ENCODE measurements around the gene XPNPEP1.
A peak's percentile ranks its signal among the peaks of the same experiment; 100 is the strongest.

XPNPEP1 gene

DNA sequence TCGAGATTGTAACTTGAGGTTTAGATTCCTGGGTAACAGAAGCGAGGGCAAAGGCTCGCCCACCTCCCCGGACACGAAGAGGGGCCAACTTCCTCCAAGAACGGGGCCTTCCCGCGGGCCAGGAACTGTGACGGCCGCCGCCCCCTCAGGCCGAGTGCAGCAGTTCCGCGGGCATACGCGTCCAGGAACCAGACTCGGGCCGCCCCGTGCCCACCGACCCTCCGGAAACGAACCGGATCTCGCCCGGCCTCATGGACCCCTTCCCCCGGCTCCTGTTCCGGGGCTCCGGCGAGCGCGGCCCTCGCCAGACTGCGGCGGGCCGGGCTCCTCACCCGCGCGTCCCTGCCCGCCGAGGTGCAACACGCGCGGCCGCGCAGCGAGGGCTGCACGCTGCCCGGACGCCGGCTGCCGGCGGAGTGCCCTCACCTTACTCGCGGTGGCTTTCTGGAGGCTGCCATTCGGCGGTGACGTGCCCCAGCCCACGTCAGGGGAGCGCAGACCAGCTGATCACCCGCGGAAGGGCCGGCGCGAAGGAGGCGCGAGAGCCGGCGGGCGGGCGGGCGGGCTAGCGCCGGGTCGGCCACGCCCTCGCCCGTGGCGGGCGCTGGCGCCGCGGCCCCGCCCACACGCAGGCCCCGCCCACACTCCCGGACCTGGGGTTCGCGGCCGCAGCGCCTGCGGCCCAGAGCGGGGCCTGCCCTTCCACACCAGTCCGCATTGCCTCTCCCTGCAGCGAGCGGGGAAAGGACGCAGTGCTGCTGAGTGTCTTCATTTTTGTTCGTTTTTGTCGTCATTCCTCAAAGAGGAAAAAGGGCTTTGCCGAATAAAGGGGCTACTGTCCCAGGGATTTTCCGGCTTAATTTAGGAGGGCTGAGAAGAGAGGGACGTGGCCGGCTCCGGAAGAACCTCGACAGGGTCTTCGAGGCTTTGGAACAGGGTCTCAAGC, at the start of gene XPNPEP1:
Gene XPNPEP1, minus strand, starts transcription at position 536 of the 946 bp plus-strand sequence. Its CDS starts 78 bp downstream, at position 458.
- DNase-seq (ENCODE audit: low read depth in 1 of 2, low spot score in 1 of 2): peak; percentile 57 to 66

- DNase-seq (ENCODE audit: low read depth in 1 of 2, low spot score in 1 of 2): no peak
These were observed 49.2 kb upstream of the XPNPEP1 start for GRCh38 chr10:109972372-109973001.

DNA sequence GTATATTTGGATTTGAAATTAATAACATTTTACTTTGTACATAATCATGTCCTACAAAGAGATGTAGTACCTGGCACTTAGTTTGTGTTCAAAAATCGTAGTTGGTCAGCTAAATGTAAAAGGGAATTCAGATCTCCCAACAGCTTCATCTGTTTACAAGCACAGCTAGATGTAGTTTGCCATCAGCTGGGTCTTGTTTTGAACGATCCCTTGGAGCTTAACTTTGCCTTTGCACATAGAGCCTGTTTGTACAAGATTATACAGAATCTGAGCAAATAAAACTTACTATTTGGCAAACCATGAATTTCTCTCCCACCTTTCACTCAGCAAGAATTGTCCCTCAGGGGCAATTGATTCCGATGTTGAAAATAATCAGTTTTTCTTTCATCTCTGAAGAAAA, 48.3 kb upstream of the XPNPEP1 start:
- DNase-seq (ENCODE audit: low read depth in 1 of 2, low spot score in 1 of 2): no peak

GRCh38 chr10:109969760-109970346, 46.5 kb upstream of the XPNPEP1 start:
- DNase-seq (ENCODE audit: low read depth in 1 of 2, low spot score in 1 of 2): no peak

DNA sequence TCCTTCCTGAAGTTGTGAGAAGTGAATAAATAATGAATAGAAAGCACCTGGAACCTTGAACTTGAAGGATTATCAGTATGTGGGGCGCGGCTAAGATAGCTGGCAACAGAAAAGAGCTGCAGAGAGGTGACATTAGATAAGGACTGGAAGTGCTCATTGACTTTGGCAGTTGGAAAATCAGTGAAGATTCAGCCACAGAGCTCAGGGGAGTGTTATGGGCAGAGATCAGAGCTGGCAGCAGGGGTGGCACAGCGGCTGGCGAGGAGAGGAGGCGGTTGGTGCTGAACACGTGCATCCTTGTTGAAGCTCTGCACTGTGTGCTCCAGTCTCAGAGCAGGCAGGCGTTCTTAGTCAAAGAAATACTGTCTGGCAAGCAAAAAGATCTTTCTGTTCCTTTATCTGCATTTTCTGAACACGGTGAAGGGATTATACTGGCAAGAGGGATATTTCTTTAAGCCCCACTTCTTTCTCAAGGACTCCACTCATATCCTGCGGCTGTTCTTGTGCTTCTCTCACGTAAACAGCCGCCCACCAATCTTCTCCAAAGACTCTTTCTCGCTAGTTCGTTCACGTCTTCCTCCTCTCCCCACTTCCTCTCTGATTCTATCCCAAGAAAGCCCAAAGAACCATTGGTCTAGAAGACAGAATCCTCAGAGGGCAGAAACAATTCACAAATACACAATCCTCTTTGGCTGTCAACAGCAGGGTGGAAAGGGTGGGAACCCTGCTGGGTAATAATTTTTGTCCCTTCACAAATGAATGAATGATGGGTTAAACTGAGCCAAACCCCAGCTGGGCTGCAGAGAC, 45.8 kb upstream of the XPNPEP1 start:
- DNase-seq (ENCODE audit: low read depth in 1 of 2, low spot score in 1 of 2): no peak

DNA sequence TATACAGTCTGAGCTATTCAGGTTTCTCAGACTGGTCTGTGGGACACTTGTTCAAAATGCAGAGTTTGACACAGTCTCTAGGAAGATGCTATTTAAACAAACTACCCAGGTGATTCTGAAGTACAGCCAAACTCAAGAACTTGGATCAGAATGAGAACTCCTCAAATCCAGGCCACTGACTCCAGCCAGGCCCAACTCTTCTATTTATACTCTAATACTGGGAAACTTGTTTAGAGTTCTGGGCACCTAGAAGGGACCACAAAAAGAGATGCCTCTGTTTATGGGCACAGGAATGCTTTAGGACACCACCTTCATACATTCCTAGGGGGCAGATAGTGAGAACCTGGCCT, 44.4 kb upstream of the XPNPEP1 start:
- DNase-seq (ENCODE audit: low read depth in 1 of 2, low spot score in 1 of 2): no peak

DNA sequence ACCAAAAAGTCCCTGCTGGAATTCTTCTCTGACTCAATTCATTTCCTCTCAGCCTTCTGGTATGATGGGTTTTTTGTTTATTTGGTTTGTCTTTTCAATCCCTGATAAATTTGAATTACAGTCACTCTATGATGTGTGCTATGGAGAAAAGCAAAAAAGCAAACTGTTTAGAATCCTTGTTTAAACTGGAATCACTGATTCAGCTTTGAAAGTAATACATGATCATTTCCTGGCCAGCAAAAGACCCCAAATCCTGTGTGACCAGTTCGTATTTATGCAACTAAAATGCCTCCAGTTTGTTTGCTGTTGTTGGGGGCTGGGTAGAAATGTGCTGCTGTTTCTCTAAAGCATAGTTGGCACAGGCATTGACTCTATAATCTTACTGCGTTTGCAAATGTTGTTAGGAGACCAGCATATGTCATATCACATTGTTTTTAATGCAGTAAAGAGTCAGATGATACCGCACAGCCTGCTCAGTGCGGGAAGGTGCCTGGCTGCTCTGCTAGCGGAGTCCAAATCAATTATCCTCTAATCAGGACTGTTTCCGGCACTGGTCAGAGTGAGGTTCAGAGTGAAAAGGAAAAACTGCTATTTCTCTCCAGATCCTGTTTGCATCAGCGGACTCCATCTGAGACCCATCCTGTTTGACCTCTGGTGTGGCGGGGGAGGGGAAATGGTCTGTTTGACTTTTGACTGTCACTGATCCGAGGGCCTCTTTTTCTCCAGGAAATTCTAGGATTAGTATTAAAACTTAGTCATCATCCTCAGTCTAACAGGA, 43.8 kb upstream of the XPNPEP1 start:
- no peak for DNase-seq (ENCODE audit: low read depth in 1 of 2, low spot score in 1 of 2)

DNA sequence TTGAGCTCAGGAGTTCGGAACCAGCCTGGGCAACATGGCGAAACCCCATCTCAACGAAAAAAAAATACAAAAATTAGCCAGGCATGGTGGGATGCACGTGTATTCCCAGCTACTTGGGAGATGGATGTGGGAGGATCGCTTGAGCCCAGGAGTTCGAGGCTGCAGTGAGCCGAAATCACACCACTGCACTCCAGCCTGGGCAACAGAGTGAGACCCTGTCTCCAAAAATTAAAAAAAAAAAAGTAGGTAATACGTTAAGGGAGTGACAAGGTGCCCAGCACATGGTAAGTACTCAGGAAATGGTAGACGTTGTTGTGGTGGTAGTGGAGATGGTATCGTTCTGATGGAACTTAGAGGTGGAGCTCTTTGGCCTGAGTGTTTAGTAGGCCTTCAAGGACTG, 41.0 kb upstream of the XPNPEP1 start:
- no peak for DNase-seq (ENCODE audit: low read depth in 1 of 2, low spot score in 1 of 2)

GRCh38 chr10:109963439-109963838, 40.1 kb upstream of the XPNPEP1 start:
- DNase-seq (ENCODE audit: low read depth in 1 of 2, low spot score in 1 of 2): no peak

DNA sequence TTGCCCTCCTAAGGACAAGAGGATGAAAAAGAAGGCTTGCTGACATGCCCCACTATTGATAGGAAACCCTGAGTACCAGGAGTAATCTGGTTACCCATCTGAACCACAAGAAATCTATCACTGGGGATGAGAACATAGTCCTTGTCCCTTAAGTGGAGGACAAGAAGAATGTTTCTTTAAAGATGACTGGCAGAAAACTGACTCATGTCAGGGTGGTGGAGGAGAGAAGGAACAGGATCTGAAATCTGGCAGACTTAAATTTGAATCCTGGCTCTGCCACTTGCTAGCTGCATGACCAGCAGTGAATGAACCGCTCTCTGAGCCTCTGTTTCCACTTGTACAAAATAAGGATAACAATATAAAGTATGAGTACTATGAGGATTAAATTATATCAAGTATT, 38.9 kb upstream of the XPNPEP1 start:
- no peak for DNase-seq (ENCODE audit: low read depth in 1 of 2, low spot score in 1 of 2)

GRCh38 chr10:109961174-109962001, 38.1 kb upstream of the XPNPEP1 start:
- no peak for DNase-seq (ENCODE audit: low read depth in 1 of 2, low spot score in 1 of 2)

- no peak for DNase-seq (ENCODE audit: low read depth in 1 of 2, low spot score in 1 of 2)
These were observed 37.4 kb upstream of the XPNPEP1 start for GRCh38 chr10:109960682-109961081.

- no peak for DNase-seq (ENCODE audit: low read depth in 1 of 2, low spot score in 1 of 2)
These were observed 36.2 kb upstream of the XPNPEP1 start for GRCh38 chr10:109959259-109960145.

DNA sequence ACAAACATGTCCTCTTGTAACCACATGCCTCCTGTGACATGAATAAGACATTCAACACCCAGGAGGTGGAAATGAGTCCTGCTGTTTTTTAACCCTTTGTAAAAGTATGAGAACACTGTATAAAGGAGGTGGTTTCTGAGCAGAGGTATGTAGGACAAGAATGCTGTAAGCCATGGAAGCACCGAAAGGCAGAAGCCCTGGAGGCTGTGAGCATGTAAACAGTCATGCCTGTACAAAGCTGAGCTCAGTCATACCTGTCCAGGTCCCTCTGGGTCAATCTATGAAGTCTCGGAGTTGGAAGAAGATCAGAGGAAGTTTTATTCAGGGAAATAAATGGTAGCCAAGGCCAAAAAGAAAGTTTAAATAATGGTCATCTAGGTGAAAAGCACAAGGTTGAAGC, 34.7 kb upstream of the XPNPEP1 start:
- no peak for DNase-seq (ENCODE audit: low read depth in 1 of 2, low spot score in 1 of 2)

DNA sequence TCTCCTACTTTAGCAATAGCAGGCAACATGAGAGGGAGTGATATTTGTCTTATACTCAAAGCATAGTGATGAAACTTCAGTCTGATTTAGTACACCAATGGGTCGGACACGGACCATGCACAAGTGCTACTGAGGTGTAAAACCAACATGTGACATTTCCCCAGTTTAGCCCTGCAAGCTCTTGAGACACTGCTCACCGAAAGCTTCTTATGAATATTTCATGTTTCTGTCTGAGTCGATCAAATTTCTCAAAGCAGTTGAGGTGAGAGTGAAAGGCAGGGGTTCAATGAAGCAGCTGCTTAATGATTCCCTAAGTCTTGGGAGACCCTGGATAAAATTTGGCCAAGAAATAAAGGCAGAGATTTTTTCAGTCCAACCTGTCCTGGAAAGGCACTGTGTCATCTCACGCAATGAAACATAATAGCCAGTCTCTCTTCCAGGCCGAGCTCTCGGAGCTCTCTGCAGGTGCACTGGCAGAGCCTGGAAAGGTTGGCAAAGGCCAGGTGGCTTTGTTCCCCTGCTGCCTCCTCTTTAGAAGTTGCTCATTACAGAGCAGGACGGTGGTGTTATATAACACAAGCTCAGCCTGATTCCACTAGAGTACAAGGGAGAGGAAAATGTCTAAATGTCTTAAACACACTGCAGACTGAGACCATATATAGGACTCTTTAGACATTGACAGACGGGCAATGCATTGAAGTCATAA, 33.9 kb upstream of the XPNPEP1 start:
- no peak for DNase-seq (ENCODE audit: low read depth in 1 of 2, low spot score in 1 of 2)

DNA sequence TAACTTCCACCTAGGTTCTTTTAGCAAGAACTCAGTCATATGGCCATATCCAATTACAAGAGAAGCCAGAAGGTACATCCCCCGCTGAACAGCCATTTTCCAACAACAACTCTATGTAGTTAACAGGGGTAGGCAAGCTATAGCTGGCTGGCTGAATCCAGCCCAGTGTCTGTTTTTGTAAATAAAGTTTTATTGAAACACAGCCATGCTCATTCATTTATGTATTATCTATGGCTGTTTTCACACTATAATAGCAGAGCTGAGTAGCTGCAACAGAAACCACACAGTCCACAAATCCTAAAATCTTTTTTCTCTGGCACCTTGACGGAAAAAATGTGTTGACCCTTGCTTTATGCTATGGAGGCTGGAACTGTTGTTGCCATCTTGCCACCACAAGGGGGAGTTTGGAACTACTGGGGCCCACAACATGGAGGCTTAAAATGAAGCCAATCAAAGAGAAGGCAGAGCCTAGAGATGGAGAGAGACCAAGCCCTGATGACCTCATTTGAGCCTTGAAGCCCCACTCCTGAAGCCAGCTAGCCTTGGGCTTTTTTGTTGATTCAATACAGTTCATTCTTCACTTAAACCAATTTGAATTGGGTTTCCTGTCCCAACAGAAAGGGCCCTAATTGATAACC, 33.3 kb upstream of the XPNPEP1 start:
- no peak for DNase-seq (ENCODE audit: low read depth in 1 of 2, low spot score in 1 of 2)

- DNase-seq (ENCODE audit: low read depth in 1 of 2, low spot score in 1 of 2): no peak
These were observed 30.5 kb upstream of the XPNPEP1 start for GRCh38 chr10:109953766-109954165.

GRCh38 chr10:109952526-109952925, 29.2 kb upstream of the XPNPEP1 start:
- DNase-seq (ENCODE audit: low read depth in 1 of 2, low spot score in 1 of 2): no peak
